Measurements from ENCODE around the gene SUDS3.

SUDS3 gene

GRCh38 chr12:118432812-118433545, 56.6 kb downstream of the SUDS3 start:
- in situ Hi-C loops (cut with MboI; ENCODE audit: low sequenced_read_pairs): no loop called here

GRCh38 chr12:118436002-118436730, 59.8 kb downstream of the SUDS3 start:
- in situ Hi-C loops (cut with MboI; ENCODE audit: low sequenced_read_pairs): no loop called here

- in situ Hi-C loops (cut with MboI; ENCODE audit: low sequenced_read_pairs): no loop called here
These were observed 60.6 kb downstream of the SUDS3 start for GRCh38 chr12:118436986-118437385.

- in situ Hi-C loops (cut with MboI; ENCODE audit: low sequenced_read_pairs): no loop called here
These were observed 62.7 kb downstream of the SUDS3 start for GRCh38 chr12:118439068-118439467.

- in situ Hi-C loops (cut with MboI; ENCODE audit: low sequenced_read_pairs): no loop called here
These were observed 69.9 kb downstream of the SUDS3 start for GRCh38 chr12:118446247-118446646.

GRCh38 chr12:118447181-118447580, 70.8 kb downstream of the SUDS3 start:
- in situ Hi-C loops (cut with MboI; ENCODE audit: low sequenced_read_pairs): no loop called here

GRCh38 chr12:118448341-118448740, 72.0 kb downstream of the SUDS3 start:
- in situ Hi-C loops (cut with MboI; ENCODE audit: low sequenced_read_pairs): no loop called here

GRCh38 chr12:118455327-118455726, 79.0 kb downstream of the SUDS3 start:
- in situ Hi-C loops (cut with MboI; ENCODE audit: low sequenced_read_pairs): no loop called here

GRCh38 chr12:118456741-118457140, 80.4 kb downstream of the SUDS3 start:
- in situ Hi-C loops (cut with MboI; ENCODE audit: low sequenced_read_pairs): no loop called here

- in situ Hi-C loops (cut with MboI; ENCODE audit: low sequenced_read_pairs): no loop called here
These were observed 82.8 kb downstream of the SUDS3 start for GRCh38 chr12:118459110-118459509.

- in situ Hi-C loops (cut with MboI; ENCODE audit: low sequenced_read_pairs): no loop called here
These were observed 87.3 kb downstream of the SUDS3 start for GRCh38 chr12:118463677-118464076.

GRCh38 chr12:118465706-118466105, 89.4 kb downstream of the SUDS3 start:
- in situ Hi-C loops (cut with MboI; ENCODE audit: low sequenced_read_pairs): no loop called here
